ENCODE results near the gene PDE7B.
"Not testable (repeated sequence)": the region's sequence is repeated elsewhere in the genome, so short reads cannot be mapped to it uniquely, and the experiment has no call there.

Gene PDE7B

GRCh38 chr6:136191606-136192312 lies 340.3 kb downstream of the PDE7B start:
- DNase-seq (ENCODE audit: low read depth): no peak

GRCh38 chr6:136192902-136193301 lies 341.4 kb downstream of the PDE7B start:
- DNase-seq (ENCODE audit: low read depth): no peak

- DNase-seq (ENCODE audit: low read depth): no peak
Observed at GRCh38 chr6:136201732-136202131, 350.2 kb downstream of the PDE7B start.

GRCh38 chr6:136208783-136209182 lies 357.3 kb downstream of the PDE7B start:
- DNase-seq (ENCODE audit: low read depth): no peak

GRCh38 chr6:136209496-136209895 lies 358.0 kb downstream of the PDE7B start:
- DNase-seq (ENCODE audit: low read depth): no peak

- DNase-seq (ENCODE audit: low read depth): no peak
Observed at GRCh38 chr6:136210398-136211165, 359.1 kb downstream of the PDE7B start.

- no peak for DNase-seq (ENCODE audit: low read depth)
Observed at GRCh38 chr6:136212608-136213007, 361.1 kb downstream of the PDE7B start.

GRCh38 chr6:136213012-136213539 lies 361.6 kb downstream of the PDE7B start:
- no peak for DNase-seq (ENCODE audit: low read depth)

GRCh38 chr6:136213853-136214252 lies 362.4 kb downstream of the PDE7B start:
- no peak for DNase-seq (ENCODE audit: low read depth)

- DNase-seq (ENCODE audit: low read depth): no peak
Observed at GRCh38 chr6:136216503-136217401, 365.3 kb downstream of the PDE7B start.

GRCh38 chr6:136224974-136225373 lies 373.5 kb downstream of the PDE7B start:
- DNase-seq (ENCODE audit: low read depth): not testable (repeated sequence)

GRCh38 chr6:136225496-136225895 lies 374.0 kb downstream of the PDE7B start:
- no peak for DNase-seq (ENCODE audit: low read depth)

GRCh38 chr6:136226027-136226673 lies 374.6 kb downstream of the PDE7B start:
- no peak for DNase-seq (ENCODE audit: low read depth)

- no peak for DNase-seq (ENCODE audit: low read depth)
Observed at GRCh38 chr6:136226674-136227377, 375.3 kb downstream of the PDE7B start.

- DNase-seq (ENCODE audit: low read depth): no peak
Observed at GRCh38 chr6:136228814-136229213, 377.3 kb downstream of the PDE7B start.

GRCh38 chr6:136230219-136230853 lies 378.8 kb downstream of the PDE7B start:
- no peak for DNase-seq (ENCODE audit: low read depth)

GRCh38 chr6:136232701-136233100 lies 381.2 kb downstream of the PDE7B start:
- DNase-seq (ENCODE audit: low read depth): no peak

- DNase-seq (ENCODE audit: low read depth): no peak
Observed at GRCh38 chr6:136235233-136235564, 383.7 kb downstream of the PDE7B start.

- DNase-seq (ENCODE audit: low read depth): peak; percentile 59
Observed at GRCh38 chr6:136236466-136237293, 385.2 kb downstream of the PDE7B start.
